ENCODE data around the gene TAS1R1.

Gene TAS1R1

DNA sequence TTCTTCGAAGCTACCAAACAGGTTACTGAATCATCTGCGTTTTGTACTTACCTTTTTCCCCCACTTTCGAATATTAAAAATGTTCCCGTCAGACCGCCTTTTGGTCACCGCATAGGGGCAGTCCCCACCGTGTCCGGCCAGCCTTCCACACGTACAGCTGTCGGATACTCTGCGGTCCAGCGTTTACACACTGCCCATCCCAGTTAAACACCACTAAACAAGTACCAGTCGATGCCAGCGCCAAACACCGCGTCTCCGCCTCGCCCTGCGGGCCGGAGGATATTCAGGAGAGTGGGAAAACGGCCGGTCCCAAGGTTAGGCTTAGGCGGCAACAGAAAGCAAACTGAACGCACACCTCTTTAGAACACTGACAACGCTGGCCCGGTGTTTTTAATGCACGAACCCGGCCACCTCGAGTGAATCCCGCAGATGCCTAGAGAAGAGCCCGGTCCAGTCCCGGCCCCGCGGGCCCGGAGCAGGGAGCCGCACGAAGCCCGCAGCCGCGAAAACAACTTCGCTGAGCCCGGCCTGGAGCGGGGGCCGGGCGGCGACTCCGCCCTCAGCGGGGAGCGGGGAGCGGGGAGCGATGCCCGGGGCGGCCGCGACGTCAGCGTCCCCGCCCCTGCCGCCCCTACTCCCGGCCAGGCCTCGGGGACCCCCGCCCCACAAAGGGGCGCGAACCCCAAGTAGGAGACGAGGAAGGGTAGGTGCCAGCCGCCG lies 57.7 kb downstream of the TAS1R1 start:
- DNase-seq = peak; percentile 86

DNA sequence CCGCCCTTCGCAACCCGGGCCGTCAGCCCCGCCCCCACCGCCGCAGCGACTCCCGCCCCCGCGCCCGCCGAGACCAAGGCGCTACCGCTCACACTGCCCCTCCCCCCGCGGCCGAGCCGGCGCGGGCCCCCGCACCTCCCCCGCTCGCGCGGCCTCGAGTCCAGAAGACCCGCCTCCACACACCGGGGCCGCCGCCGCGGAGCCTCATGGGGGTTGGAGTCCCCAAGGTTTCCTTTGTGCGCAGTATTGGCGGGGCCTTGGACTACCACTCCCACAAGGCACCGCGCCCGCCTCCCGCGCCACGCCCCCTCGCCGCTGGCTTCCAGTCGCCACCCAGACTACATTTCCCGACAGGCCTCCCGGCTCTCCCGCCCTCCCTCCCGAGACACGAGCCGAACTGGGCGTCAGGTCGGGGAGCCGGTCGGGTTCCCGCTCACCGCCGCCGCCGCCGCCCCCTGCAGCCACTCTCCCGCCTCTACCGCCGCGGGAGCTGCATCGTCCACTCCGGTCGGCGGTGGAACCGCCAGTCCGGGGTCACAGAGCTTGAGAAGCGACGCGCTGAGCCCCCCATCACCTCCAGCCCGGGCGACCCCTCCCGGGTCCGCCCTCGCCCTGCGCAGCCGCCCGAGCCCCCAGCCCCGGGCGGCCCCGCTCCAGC lies 58.4 kb downstream of the TAS1R1 start, which contains the start of gene PHF13:
Gene PHF13, plus strand, starts transcription at position 371 of the 658 bp plus-strand sequence. CDS start 336 bp downstream, outside the sequence.
- DNase-seq = peak; percentile 89

DNA sequence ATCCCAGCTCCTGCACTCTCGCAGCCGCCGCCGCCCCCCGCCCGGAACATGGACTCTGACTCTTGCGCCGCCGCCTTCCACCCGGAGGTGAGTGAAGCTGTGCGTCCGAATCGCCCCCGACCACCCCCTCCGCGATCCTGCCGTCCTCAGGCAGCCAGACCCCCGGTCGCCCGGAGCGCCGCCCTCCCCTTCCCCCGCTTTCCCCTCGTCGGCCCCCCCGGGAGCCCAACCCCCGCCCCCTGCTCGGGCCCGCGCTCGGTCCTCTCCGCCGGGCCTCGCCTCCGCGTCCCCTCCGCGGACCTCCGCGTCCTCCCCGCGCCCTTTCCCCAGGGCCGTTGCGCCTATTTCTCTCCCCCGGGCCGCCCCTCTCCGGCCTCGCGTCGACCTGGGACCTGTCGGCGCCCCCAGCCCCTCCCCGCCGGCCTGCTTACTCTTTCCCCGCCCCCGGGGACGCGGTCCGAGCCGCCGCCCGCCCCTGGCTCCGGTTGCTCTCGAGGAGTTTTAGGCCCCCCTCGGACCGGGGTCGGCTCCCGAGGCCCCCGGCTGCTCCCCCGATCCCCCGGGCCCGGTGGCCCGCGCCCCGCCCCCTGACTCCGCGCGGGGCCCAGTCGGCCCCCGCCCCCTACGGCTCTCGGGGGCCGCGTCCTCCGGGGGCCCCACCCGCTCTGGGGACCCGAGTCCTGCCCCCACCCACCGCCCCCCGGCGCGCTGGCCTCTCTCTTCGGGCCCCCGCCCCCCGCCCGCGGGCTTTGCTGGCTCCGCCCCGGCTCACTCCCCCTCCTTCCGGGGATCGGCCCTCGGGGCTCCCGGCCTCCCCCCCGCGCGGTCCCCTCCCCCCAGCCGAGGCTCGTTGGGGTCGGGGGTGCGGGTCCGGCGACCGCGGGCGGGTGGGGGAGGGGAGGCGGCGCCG lies 59.2 kb downstream of the TAS1R1 start:
- no peak for DNase-seq

DNA sequence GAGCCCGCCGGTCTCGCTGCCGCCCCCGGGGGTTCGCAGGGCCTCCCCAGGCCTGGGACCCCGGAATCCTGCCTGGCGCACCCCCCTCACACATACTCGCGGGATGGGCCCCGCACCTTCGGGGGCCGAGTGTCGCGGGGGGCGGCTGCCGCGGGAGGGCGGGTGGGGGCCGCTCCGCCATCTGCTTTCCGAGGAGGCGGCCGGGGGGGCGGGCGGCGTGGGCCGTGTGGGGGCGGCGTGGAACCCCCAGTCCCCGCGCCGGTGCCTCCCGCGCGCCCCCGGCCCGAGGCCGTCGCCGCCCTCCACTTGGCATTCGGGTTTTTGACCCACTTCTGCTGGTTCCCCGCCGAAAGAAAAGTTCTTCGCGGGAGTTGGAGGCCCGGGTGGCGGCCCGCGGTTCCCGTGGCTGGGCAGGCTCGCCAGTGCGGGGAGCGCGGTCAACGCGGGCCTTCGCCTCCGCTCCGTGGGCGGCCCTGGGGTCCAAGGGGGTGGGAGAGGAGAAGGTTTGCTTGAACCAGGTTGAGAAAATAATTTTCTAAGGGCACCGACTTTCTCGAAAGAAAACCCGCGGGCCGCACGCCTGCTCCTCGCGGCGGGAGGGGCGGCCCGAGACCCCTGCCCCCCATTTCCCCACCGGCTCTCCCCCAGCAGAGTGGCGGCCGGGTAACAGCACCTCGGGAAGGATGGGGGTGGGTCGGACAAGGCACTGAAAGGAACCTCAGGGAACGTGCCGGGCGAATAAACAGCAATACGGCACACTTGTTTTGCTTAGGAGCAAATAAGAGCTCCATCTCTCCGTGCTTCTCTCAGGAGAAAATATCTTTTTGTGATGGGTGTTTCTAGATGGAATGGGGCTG lies 60.0 kb downstream of the TAS1R1 start:
- DNase-seq = peak; percentile 60

DNA sequence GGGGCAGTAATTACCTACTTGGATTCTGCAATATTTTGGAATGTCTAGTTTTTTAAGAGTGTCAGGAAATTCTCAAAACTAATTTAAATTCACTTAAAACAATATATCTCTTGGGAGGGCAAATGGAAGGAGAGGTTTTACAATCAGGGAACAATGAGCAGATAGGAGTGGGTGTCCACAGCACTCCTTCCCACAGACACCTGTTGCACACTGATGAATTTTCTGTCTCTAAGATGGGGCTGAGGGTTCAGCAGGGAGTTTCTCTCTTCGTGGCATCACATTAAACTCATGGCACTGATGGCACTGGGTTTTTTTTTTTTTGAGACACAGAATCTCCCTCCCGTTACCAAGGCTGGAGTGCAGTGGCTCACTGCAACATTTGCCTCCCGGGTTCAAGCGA lies 63.9 kb downstream of the TAS1R1 start:
- no peak for DNase-seq

DNA sequence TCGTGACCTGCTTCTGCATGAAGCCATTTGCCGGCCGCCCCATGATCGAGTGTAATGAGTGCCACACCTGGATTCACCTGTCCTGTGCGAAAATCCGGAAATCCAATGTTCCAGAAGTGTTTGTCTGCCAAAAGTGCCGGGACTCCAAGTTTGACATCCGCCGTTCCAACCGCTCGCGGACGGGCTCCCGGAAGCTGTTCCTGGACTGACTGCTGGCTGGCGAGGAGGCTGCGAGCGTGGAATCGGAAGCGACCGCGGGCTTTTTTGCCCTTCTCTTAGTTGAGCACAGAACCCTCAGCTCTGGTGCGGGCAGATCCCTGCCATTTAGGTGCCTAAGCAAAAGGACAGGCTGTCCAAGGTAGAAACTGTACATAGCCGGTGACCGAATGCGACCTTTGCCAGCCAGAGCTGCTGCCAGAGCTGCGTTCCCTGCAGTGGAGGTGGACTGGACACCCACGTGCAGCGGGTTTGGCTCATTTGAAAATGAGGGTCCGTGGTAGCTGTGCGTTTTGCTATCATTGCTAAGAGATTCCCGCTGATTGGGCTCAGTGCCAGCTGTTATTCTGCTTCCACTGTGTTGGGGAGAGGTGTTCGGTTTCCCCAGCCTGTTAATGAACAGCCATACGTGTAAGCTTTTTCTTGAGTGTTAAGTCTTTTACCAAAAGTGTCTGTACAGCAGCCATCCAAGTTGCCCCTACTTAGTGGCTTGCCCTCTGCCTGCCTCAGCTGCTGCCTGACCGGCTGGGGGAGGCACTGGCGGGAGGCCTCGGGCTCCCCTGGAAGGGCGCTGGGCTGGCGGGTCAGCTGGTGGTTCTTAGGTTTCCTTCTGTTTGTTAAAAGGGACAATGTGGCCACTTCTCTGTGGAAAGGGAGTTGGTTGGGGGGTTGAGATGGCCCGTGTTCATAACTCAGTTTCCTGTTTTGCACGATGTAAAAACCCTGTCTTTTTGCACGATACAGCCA lies 66.6 kb downstream of the TAS1R1 start:
- no peak for DNase-seq

DNA sequence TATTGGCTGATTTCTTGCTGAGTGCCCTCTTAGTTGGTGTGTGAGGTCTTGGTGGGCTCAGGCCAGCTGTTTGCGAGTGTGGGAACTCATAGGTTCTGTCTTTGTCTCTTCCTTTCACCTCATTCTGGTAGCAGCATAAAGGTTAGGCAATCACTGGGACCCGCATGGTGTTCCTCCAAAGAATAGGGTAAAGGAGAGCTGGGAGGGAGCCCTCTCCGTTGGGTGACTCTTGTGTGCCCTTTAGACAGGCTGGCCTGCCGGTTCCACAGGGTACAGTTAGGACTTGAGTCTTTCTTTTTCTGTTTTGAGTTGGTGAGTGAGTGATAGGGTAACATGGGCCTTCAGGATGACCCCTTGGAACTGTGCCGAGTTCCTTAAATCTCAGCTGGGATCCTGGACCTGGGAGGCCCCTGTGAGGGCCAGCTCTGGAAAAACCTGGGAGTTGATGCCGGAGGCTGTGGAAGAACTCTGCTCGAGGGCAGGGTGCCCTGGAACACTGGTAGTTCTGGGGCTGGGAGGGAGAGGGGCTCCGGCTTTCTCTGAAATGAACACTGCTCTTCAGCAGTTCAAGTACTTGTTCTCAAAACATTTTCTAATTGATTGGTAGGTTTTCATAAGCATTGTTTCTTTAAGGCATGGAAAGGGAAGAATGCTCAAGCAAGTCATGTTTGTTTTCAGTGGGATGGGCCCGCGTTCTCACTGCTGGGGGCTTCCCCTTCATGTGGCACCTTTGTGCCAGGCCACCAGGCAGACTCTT lies 67.5 kb downstream of the TAS1R1 start:
- DNase-seq = no peak

DNA sequence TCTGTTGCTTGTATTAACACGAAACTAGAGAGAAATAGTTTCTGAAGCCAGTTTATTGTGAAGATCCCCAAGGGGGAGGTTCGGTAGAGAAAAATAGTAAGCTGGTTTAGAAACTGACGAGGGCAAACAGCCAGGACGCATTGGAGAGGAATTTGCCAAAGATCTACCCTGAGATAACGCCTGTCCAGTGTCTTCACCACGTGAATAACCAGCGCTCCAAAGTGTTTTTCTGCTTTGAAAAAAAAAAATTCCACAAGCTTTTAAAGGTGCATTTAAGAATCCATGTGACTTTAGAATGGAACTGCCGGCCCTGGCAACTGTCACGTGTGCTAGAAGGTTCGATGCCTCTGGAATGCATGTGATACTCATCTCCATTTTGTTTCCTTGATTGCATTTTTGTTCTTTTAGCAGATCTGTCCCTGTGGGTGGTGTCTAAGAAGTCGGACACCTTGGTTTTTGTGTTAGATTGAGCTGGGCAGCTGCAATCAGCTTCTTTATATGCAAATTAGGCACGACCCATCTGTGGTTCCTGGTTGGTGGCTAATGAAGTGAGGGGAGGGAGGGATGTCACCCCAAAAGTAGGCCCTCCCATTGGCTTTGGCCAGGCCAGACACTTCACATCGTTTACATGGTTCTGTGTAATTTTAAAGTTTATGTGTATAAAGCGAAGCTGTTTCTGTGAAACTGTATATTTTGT lies 68.3 kb downstream of the TAS1R1 start:
- no peak for DNase-seq

DNA sequence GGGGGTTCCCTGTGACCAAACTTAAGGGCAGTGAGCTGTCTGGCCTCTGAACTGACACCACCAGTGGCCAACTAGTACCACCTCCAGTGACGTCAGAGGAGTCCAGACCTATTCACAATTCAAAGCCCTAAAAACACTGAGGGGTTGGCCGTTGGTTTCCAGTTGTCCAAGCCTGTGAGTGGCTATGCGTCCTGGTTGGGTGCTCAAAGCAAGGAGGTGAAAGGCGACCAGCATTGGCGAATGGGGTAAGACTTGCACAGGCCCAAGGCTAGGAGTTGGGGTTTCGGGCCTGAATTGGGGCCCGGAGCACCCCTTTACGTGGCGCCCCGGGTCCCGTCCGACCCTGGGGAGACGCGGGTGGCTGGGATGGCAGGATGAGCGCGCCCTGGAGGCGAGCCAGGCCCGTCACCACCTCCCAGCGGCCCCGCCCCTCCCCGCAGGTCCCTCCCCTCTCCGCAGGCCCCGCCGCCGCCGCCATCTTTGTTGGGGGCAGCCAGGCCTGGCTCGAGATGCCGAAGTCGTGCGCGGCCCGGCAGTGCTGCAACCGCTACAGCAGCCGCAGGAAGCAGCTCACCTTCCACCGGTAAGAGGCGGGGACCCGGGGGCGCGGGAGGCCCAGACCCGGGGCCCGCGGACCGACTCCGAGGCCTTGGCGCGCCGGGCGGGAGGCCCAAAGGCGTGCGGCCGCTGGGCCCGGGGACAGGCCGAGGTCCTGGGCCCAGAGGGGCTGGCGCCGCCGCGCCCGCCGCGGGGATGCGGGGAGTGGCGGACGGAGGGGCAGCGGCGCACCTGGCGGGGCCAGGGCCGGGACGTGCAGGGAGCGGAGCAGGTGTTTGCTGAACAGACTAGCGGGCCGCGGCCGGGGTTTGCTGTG lies 69.8 kb downstream of the TAS1R1 start, which contains the start of gene THAP3:
Gene THAP3, plus strand, starts transcription at position 159 of the 874 bp plus-strand sequence. Its CDS starts 351 bp downstream, at position 510.
- peak; percentile 97 for DNase-seq

DNA sequence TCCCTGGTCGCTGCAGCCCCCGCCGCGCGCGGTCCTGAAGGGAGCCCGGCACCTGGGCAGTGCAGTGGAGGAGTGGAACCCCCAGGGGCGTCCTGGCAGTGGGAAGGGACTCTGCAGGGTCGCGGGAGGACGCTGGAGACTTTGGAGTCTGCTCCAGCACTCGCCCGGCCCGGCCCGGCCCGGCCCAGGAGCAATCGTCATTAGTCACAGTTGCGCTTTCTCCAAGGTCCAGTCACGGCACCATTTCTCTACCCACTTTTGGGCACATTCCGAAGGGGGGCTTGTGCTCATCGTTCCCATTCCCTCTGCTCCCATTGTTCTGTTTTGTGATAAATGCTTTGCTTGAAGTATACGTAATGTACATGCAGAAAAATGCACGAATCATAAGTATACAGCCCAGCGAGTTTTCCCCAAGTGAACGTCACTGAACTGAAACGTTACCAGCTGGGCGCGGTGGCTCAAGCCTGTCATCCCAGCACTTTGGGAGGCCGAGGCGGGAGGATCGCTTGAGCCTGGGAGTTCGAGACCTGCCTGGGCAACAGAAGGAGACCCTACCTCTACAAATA lies 70.6 kb downstream of the TAS1R1 start:
- no peak for DNase-seq

DNA sequence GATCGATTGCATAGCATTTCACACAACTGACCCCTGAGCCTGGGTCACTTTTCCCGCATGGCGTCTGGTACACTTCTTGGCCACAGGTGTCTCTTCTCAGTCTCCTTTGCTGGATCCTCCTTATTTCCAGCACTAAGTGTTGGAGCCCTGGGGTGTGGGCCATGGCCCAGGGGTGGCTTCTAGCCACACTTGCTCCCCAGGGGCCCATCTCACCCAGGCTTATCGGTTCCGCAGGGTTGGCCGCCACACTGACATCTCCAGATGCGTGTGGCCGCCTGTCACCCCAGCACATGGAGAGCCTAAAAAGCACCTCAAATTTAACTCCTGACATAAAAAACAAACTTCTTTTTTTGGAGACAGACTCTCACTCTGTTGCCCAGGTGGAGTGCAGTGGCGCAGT lies 71.9 kb downstream of the TAS1R1 start:
- DNase-seq = no peak

DNA sequence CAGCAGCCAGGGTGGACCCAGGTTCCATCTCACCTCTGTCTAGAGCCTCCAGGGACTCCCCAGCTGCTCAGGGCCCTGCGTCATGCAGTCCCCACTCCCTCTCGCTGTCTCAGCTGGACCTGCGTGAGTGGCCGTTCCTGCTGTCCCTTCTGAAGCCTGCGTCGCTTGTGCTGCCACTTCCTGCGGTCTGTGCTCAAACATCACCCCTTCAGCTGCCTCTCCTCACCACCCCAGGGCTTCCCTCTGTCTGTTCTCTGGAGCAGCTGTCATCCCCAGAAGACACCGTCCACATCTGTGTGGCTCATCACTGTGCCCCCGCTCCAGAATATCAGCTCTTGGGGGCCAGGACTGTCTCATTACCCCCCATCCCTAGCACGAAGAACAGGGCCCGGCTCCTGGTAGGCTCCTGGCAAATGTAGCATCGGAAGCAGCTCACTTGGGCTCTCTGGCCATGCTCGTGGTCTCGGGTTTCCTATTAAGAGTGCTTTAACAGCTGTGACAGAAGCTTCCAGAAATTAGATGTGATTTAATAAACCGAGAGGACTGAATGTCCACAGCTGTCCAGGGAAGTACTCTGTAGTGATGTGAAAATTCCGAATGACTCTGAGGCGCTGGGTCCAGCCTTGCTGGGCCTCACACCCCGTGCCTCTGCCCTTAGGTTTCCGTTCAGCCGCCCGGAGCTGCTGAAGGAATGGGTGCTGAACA lies 72.9 kb downstream of the TAS1R1 start:
- no peak for DNase-seq

DNA sequence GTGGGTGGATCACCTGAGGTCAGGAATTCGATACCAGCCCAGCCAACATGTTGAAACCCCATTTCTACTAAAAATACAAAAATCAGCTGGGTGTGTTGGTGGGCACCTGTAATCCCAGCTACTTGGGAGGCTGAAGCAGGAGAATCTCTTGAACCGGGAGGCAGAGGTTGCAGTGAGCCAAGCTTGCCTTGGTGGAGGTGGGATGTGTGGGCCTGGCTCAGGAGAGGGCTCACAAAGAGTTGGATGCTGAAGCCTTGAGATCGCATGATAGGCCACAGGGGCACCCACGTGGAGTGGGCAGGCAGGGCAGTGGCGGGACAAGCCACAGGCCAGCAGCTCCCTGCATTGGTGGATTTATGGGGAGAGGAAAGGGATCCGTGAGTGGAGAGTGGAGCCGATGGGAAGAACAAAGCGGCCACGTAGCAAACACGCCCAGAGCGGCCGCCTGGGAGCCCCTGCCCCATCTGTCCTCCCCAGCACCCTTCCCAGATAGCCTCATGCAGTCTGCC lies 73.9 kb downstream of the TAS1R1 start:
- no peak for DNase-seq
